Endothelial cell (in vitro differentiated cells): ENCODE results near the gene CCT3. TPM values are rescaled to one million over a fixed set of nuclear protein-coding genes. Genes with fewer than 3 reads are reported as not detected.
A peak's percentile ranks its signal among the peaks of the same experiment; 100 is the strongest.

Source experiments
- DNase-seq: peaks from one replicate; pipeline ENCODE4 v3.0.0; 2021; ENCODE audit warnings: low spot score
- H3K27ac Mint-ChIP-seq: one replicate; pipeline ENCODE4 v1.8.0; 2021; ENCODE audit warnings: mixed read lengths, inconsistent platforms; ENCODE audit not compliant: unreplicated experiment
- H3K27me3 Mint-ChIP-seq: one replicate; pipeline ENCODE4 v1.8.0; 2021; ENCODE audit warnings: mild to moderate bottlenecking, moderate library complexity, mixed read lengths, inconsistent platforms; ENCODE audit not compliant: unreplicated experiment
- H3K36me3 Mint-ChIP-seq: one replicate; pipeline ENCODE4 v1.8.0; 2021; ENCODE audit warnings: mild to moderate bottlenecking, low read depth, mixed read lengths, inconsistent platforms; ENCODE audit not compliant: unreplicated experiment
- H3K4me1 Mint-ChIP-seq: one replicate; pipeline ENCODE4 v1.8.0; 2021; ENCODE audit warnings: mild to moderate bottlenecking, mixed read lengths, inconsistent platforms; ENCODE audit not compliant: unreplicated experiment
- H3K4me3 Mint-ChIP-seq: one replicate; pipeline ENCODE4 v1.8.0; 2021; ENCODE audit warnings: mild to moderate bottlenecking, mixed read lengths, inconsistent platforms; ENCODE audit not compliant: unreplicated experiment
- H3K9me3 Mint-ChIP-seq: one replicate; pipeline ENCODE4 v1.8.0; 2021; ENCODE audit warnings: mixed read lengths, inconsistent platforms; ENCODE audit not compliant: unreplicated experiment
- CTCF ChIP-seq: fragments of 200-600 bp; sonication (generic); IDR thresholded peaks from one replicate; pipeline ENCODE4 v1.5.0; 2021; ENCODE audit warnings: antibody characterized with exemption; ENCODE audit not compliant: unreplicated experiment
- total RNA-seq: library from RNA; stranded (reverse); fragmentation: NEBNext Ultra II Directional; extraction: Animal tissue kit (Norgen Biotek cat#: 25700); gene quantifications from one replicate; pipeline ENCODE4 v1.2.1, GENCODE V29; 2021; ENCODE audit not compliant: unreplicated experiment

The CCT3 gene
- total RNA-seq, 1 donor from 2014 or later, result 218 TPM

GRCh38 chr1:156385534-156386031 lies 47.5 kb upstream of the CCT3 start:
- Mint-ChIP-seq H3K27me3 (peaks cover 5% of the 10 kb centered on the region), H3K27ac (peak overlapping the region; percentile 12), H3K4me1 (peaks cover 22% of the 10 kb centered on the region), H3K9me3 (no peaks in the 10 kb centered on the region), H3K36me3 (no peaks in the 10 kb centered on the region), H3K4me3 (no peak overlapping the region)
- peak; percentile 97 for TF ChIP-seq CTCF
- DNase-seq, result peak; percentile 67

- no peak overlapping the region for H3K27ac Mint-ChIP-seq
- peaks cover 5% of the 10 kb centered on the region for H3K27me3 Mint-ChIP-seq
These were observed 46.6 kb upstream of the CCT3 start for GRCh38 chr1:156384658-156385057.

GRCh38 chr1:156384007-156384406 lies 45.9 kb upstream of the CCT3 start:
- H3K27ac Mint-ChIP-seq, result no peak overlapping the region
- no peaks in the 10 kb centered on the region for H3K36me3 Mint-ChIP-seq
- no peak for TF ChIP-seq CTCF
- H3K4me1 Mint-ChIP-seq, result peaks cover 24% of the 10 kb centered on the region
- H3K4me3 Mint-ChIP-seq, result no peak overlapping the region
- H3K27me3 Mint-ChIP-seq, result peaks cover 5% of the 10 kb centered on the region
- no peak for DNase-seq
- no peaks in the 10 kb centered on the region for H3K9me3 Mint-ChIP-seq

More at GRCh38 chr1:156384658-156385057, 46.6 kb upstream of the CCT3 start:
- no peaks in the 10 kb centered on the region for H3K9me3 Mint-ChIP-seq
- no peaks in the 10 kb centered on the region for H3K36me3 Mint-ChIP-seq
- TF ChIP-seq CTCF, result no peak
- no peak overlapping the region for H3K4me3 Mint-ChIP-seq
- no peak for DNase-seq
- H3K4me1 Mint-ChIP-seq, result peaks cover 24% of the 10 kb centered on the region

GRCh38 chr1:156383023-156383422 lies 44.9 kb upstream of the CCT3 start:
- peaks cover 5% of the 10 kb centered on the region for H3K27me3 Mint-ChIP-seq
- H3K36me3 Mint-ChIP-seq, result no peaks in the 10 kb centered on the region
- peak; percentile 79 for DNase-seq
- no peak overlapping the region for H3K4me3 Mint-ChIP-seq
- H3K4me1 Mint-ChIP-seq, result peaks cover 24% of the 10 kb centered on the region
- no peak overlapping the region for H3K27ac Mint-ChIP-seq
- TF ChIP-seq CTCF, result peak; percentile 78
- no peaks in the 10 kb centered on the region for H3K9me3 Mint-ChIP-seq

GRCh38 chr1:156382561-156382960 lies 44.5 kb upstream of the CCT3 start:
- Mint-ChIP-seq H3K36me3 (no peaks in the 10 kb centered on the region), H3K27ac (no peak overlapping the region), H3K4me3 (no peak overlapping the region), H3K27me3 (peaks cover 5% of the 10 kb centered on the region), H3K4me1 (peaks cover 23% of the 10 kb centered on the region), H3K9me3 (no peaks in the 10 kb centered on the region)
- no peak for TF ChIP-seq CTCF
- DNase-seq, result no peak
